NCI-H1092 treated with DMSO at 0.1 percent for 48 hours (cell line): ENCODE measurements around the gene ARHGAP24.
"Not testable (repeated sequence)": the region's sequence is repeated elsewhere in the genome, so short reads cannot be mapped to it uniquely, and the experiment has no call there.

Source experiments
- DNase-seq: peaks from one replicate; lab custom pipeline; 2025; lab: John Stamatoyannopoulos, UW

The ARHGAP24 gene

GRCh38 chr4:85913931-85914694 lies 439.2 kb downstream of the ARHGAP24 start:
- no peak for DNase-seq

DNA sequence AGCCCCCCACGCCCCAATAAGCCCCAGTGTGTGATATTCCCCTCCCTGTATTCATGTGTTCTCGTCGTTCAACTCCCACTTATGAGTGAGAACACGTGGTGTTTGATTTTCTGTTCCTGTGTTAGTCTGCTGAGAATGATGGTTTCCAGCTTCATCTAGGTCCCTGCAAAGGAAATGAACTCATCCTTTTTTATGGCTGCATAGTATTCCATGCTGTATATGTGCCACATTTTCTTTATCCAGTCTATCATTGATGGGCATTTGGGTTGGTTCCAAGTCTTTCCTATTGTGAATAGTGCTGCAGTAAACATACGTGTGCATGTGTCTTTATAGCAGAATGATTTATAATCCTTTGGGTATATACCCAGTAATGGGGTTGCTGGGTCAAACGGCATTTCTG lies 440.6 kb downstream of the ARHGAP24 start:
- DNase-seq: not testable (repeated sequence)

DNA sequence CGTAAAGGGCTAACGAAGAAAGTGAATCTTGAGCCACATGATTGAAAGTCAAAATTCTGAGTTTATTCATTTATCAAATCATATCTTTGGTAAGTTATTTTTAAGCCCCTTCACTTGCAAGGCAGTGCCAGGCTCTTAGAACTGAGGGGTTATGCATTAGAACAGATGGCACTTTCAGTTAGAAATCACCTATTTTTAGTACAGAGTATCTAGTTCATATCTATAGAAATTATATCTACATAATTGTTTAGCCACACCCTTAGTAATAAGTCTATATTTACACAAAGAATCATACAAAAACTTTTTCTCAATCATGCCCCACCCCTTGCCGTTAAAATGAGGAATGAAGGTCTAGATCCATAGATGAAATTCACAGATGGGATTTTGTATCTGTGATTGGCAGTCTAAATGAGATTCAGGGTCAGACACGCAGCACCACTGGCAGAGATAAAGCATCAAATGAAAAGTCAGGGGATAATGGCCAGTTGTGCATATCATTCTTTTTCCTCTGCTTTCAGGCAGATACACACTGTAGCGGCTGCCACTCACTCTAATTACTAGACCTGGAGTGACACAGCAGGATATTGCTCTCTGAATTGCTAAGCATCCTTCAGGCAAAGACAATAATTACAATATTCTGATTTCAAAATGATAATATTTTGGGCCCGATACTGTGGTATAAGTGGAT lies 444.4 kb downstream of the ARHGAP24 start:
- no peak for DNase-seq

GRCh38 chr4:85925071-85925470 lies 450.1 kb downstream of the ARHGAP24 start:
- DNase-seq: no peak

DNA sequence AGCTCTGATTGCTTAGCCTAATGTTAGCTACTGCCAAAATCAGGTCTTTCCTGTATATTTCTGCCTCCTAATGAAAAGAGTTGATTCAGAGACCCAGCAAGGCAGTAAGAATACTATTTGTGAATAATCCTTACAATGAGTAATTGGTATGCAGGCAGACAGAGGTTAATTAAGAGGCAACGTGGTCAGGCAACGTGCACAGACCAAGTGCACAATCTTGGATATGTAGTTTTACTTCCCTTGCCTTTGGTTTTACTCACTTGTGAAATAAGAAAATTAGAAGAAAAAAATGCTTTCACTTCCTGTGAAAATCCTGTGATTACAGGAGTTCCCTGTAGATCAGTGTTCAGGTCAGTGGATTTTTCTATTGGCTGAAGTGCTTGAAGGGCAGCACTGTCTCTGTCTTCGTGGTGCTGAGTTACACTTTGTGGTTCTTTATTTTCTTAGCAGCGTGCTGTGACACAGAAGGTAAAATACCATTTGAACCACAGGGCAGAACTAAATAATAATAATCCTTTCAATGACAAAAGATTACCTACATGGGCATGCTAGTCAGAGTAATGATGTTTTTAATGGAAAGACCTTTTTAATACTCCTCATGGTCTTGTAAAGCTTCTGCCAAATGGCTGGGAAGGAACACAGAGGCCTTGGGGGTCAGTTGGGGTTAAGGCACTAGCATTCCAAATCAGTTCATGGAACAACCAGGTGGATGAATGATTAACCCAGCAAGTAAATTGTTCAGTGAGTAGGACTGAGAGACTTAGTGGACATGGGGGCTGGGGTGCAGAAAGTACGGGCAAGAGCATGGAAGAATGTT lies 454.0 kb downstream of the ARHGAP24 start:
- no peak for DNase-seq

DNA sequence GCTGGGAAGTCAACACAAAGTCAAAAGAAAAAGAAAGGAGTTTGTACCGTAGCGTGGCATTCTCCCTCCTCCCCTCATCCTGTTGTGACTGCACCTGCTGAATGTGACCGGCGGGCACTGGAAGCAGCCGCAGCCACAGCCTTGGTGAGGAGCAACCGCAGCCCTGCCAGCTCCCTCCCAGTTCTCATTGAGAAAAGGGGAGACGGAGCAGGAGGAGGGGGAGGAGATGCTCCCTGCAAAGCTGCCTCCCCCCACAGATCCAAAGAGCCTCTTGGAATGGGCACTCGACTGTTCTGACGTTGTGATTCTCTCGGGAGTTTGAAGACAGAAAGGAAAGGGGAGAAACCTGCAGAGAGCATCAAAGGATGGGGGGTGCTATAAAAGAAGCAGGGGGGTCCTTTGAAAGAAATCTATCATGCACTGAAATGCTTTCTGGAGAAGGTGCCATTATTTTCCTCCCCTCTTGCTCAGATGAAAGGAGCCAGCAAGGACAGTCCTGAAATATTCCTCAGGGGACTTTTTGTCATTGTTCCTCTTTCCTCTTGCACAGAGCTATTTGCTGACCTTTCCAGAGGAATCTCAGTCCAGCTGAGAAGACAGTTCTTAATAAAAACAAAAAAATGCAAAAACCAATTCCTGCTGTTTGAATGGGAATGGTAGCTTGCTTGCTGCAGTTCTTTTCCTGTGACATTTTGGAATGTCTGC lies 455.2 kb downstream of the ARHGAP24 start:
- DNase-seq: peak; percentile 50

- DNase-seq: peak; percentile 53
Measured at GRCh38 chr4:85932500-85933290, 457.7 kb downstream of the ARHGAP24 start.

GRCh38 chr4:85933291-85933640 lies 458.3 kb downstream of the ARHGAP24 start:
- no peak for DNase-seq

DNA sequence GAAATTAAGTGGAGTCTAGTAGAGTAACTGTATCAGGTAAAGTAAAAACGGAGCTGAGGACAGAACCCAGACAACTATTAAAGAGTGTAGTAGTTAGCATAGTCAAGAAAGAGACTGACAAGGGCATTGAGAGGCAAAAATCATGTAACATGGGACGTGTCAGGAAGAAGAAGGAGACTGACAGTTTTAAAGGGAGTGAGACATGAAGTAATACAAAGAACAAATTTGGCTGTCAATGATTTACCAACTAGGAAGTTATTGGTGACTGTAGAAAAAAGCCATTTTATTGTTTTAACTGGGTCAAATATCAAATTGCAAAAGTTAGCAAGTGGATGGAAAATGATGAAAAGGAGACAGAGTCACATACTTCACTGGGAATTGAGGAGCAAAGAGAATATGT lies 462.6 kb downstream of the ARHGAP24 start:
- DNase-seq: no peak

DNA sequence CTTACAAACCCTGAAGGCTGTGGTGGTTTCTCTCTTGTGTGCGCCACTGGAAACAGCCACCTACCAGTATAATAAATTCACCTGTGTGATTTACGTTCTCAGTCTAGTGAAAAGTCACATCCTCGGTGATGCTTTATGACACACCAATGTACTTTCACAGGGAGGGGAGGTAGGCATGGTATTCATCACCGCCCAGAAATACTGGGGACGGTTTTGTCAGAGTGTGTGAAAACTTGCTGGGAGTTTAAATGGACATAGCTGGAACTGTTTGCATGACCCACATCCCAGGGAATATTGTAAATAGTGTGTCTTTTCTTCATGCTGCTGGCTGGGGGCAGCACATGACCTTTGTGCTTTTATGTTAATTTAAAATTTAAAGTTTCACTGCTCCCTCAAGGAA lies 463.1 kb downstream of the ARHGAP24 start:
- DNase-seq: no peak

DNA sequence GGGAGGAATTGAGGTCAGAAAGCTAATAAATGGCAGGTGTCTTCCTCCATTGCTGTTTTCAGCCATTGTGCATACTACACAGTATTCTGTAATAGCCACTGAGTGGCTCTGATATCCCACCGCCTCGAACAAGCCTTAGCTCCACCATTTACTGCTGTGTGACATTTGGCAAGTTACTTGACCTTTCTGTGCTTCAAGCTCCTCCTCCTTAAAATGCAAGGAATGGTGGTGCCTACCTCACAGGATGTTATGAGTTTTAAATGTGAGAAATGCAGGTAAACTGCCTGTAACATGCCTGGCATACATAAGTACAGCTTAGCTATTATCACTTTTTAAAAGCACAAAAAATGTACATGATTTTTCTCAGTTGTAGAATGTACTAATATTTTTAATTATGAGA lies 464.0 kb downstream of the ARHGAP24 start:
- DNase-seq: no peak

GRCh38 chr4:85939595-85939994 lies 464.6 kb downstream of the ARHGAP24 start:
- DNase-seq: no peak

DNA sequence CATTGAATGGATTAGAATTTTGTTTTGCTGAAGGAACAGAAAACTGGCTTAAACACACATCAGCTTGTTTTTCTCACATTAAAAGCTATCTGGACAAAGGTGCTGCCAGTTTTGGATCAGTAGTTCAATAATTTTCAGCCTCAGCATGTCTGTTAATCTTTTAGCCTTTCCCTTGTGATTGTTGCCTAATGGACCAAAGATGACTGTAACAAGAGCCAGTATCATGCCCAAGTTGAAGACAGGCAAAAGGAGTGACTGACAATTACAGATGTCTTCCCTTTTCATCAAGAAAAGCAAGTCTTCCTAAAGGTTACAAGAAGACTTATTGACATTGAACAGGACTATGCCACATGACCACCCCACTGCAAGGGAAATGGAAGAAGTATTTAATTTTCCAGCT lies 465.2 kb downstream of the ARHGAP24 start:
- DNase-seq: no peak

DNA sequence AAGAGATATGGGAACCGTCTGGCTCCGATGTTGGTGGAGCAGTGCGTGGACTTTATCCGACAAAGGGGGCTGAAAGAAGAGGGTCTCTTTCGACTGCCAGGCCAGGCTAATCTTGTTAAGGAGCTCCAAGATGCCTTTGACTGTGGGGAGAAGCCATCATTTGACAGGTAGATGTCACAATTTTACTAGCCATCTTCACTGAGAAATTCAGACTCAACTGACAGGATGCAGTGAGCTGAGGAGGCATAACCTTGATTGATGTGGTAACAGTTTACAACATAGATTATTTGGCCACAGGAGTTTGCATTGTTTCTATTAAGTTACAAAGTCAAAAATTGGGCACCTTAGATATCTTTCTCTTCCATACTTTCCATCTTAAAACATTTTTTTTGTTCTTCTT lies 467.2 kb downstream of the ARHGAP24 start:
- no peak for DNase-seq

- DNase-seq: no peak
Measured at GRCh38 chr4:85946821-85947220, 471.9 kb downstream of the ARHGAP24 start.

DNA sequence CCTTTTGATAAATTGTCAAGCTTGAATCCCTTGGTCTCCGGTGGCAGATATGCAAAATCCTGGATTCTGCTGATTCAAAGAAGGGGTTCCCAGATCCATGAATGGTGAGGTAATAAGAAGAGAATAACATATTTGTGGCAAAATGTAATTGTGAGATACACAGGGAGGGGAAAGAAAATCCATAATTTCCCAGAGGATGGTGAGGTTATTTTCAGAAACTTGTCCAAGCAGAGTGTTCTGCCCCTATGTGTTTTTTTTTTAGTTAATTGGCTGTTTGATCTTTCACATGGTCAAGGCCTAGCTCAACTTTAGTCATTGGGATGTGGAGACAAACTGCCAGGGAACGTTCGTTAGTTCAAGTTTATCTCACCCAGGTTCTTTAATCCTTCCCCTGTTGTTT lies 476.1 kb downstream of the ARHGAP24 start:
- DNase-seq: no peak

- no peak for DNase-seq
Measured at GRCh38 chr4:85952528-85952927, 477.6 kb downstream of the ARHGAP24 start.

GRCh38 chr4:85952972-85953650 lies 478.2 kb downstream of the ARHGAP24 start:
- no peak for DNase-seq

GRCh38 chr4:85953651-85954018 lies 478.7 kb downstream of the ARHGAP24 start:
- no peak for DNase-seq

DNA sequence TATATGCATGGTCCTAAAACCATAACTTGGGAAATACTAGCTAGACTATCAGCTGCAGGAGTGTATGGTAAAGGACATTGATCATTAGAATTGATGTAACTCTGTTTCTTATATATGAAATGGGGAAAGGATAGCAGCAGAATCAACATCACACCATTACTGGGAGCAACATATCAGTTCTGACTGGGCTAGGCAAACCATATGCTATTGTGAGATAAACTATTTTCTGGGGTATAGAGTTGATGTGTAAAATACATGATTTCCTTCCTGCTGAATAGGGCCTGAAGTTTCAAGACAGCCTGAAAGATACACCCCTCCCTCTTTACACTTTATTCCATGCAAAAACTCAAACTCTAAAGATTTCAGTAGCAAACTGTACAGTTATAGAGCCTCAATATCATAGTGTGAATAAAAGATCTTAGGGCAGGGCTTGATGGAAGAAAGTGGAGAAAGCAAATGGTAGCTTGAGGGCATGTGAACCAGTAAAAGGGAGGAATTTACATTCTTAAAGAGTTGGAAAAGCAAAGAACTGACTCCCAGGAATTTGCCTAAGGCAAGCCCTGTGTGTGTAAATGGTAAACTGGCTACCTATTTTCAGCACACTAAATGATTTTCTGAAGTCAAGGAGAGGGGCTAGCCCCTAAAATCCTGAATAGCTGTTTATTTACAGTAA lies 480.8 kb downstream of the ARHGAP24 start:
- DNase-seq: no peak
